Neural progenitor cell (in vitro differentiated cells): ENCODE results near the gene WNT9A. TPM values are rescaled to one million over a fixed set of nuclear protein-coding genes. Genes with fewer than 3 reads are reported as not detected.

Experiments
- DNase-seq: peaks from one replicate; pipeline ENCODE4 v3.0.0-alpha.2; 2016; ENCODE audit warnings: low spot score
- H2AFZ ChIP-seq: fragments of 200-600 bp; sonication (generic); replicated peaks from 2 replicates; pipeline ENCODE4 v1.6.1; 2016; ENCODE audit warnings: antibody characterized with exemption
- H3F3A ChIP-seq: fragments of 200-600 bp; sonication (generic); 2 replicates; pipeline ENCODE4 v1.6.1; 2016; ENCODE audit warnings: antibody characterized with exemption, low read depth
- H3K27ac ChIP-seq: fragments of 200-600 bp; sonication (generic); 2 replicates; pipeline ENCODE4 v1.5.1; 2016; ENCODE audit warnings: mild to moderate bottlenecking
- H3K27me3 ChIP-seq: fragments of 200-600 bp; sonication (generic); 2 replicates; pipeline ENCODE4 v1.6.1; 2016; ENCODE audit warnings: mild to moderate bottlenecking, moderate library complexity
- H3K36me3 ChIP-seq: fragments of 200-600 bp; sonication (generic); 2 replicates; pipeline ENCODE4 v1.5.1; 2016
- H3K4me1 ChIP-seq: fragments of 200-600 bp; sonication (generic); 2 replicates; pipeline ENCODE4 v1.6.1; 2016; ENCODE audit warnings: mixed run types
- H3K4me2 ChIP-seq: fragments of 200-600 bp; sonication (generic); 2 replicates; pipeline ENCODE4 v1.6.1; 2016
- H3K4me3 ChIP-seq: fragments of 200-600 bp; sonication (generic); 2 replicates; pipeline ENCODE4 v1.5.1; 2016
- H3K79me2 ChIP-seq: fragments of 200-600 bp; sonication (generic); 2 replicates; pipeline ENCODE4 v1.6.1; 2016; ENCODE audit warnings: low read depth
- H3K9ac ChIP-seq: fragments of 200-600 bp; sonication (generic); 2 replicates; pipeline ENCODE4 v1.6.1; 2016
- H3K9me3 ChIP-seq: fragments of 200-600 bp; sonication (generic); 2 replicates; pipeline ENCODE4 v1.5.1; 2016; ENCODE audit warnings: low read depth
- H4K20me1 ChIP-seq: fragments of 200-600 bp; sonication (generic); 2 replicates; pipeline ENCODE4 v1.6.1; 2016; ENCODE audit warnings: low read depth
- H3K27ac Mint-ChIP-seq: 3 replicates; pipeline ENCODE4 v1.8.0; 2021; ENCODE audit warnings: mixed read lengths
- H3K27me3 Mint-ChIP-seq: 2 replicates; pipeline ENCODE4 v1.8.0; 2022; ENCODE audit warnings: low read depth, mild to moderate bottlenecking, inconsistent platforms, moderate library complexity, mixed read lengths; ENCODE audit not compliant: insufficient read depth
- H3K36me3 Mint-ChIP-seq: 3 replicates; pipeline ENCODE4 v1.8.0; 2021; ENCODE audit warnings: mixed read lengths
- H3K4me1 Mint-ChIP-seq: 3 replicates; pipeline ENCODE4 v1.8.0; 2021; ENCODE audit warnings: mixed read lengths
- H3K4me3 Mint-ChIP-seq: 3 replicates; pipeline ENCODE4 v1.8.0; 2021; ENCODE audit warnings: mild to moderate bottlenecking, moderate library complexity, mixed read lengths
- H3K9me3 Mint-ChIP-seq: 3 replicates; pipeline ENCODE4 v1.8.0; 2020; ENCODE audit warnings: mixed read lengths
- CTCF ChIP-seq: fragments of 200-600 bp; sonication (generic); IDR thresholded peaks from 2 replicates; pipeline ENCODE4 v1.5.1; 2017; ENCODE audit warnings: antibody characterized with exemption, mild to moderate bottlenecking
- EZH2 ChIP-seq: fragments of 200-600 bp; sonication (generic); IDR thresholded peaks from 2 replicates; pipeline ENCODE4 v1.6.1; 2017; ENCODE audit warnings: antibody characterized with exemption, mild to moderate bottlenecking, moderate library complexity
- EZH2phosphoT487 ChIP-seq: fragments of 200-600 bp; sonication (generic); IDR thresholded peaks from 2 replicates; pipeline ENCODE4 v1.6.1; 2017; ENCODE audit warnings: antibody characterized with exemption
- total RNA-seq: library from RNA; depleted of rRNA; stranded (reverse); fragments of >200 nt; gene quantifications from 2 replicates; pipeline ENCODE4 v1.2.3, GENCODE V29; 2015; ENCODE audit warnings: low replicate concordance

WNT9A gene
- total RNA-seq, 1 donor from 2014 or later = 1.4 TPM

GRCh38 chr1:227903061-227903521, 44.6 kb downstream of the WNT9A start:
- no peak overlapping the region for H3K27ac Mint-ChIP-seq
- no peaks in the 10 kb centered on the region for H3K36me3 Mint-ChIP-seq
- DNase-seq = no peak
- Histone ChIP-seq H3K9me3 (no peaks in the 10 kb centered on the region), H3K4me2 (no peak overlapping the region), H3K36me3 (no peaks in the 10 kb centered on the region), H3K9ac (no peak overlapping the region), H2AFZ (no peak overlapping the region), H3F3A (no peaks in the 10 kb centered on the region), H3K4me1 (no peaks in the 10 kb centered on the region), H3K27me3 (no peaks in the 10 kb centered on the region), H3K79me2 (no peaks in the 10 kb centered on the region), H3K4me3 (no peak overlapping the region), H4K20me1 (no peaks in the 10 kb centered on the region), H3K27ac (no peak overlapping the region)
- no peaks in the 10 kb centered on the region for H3K9me3 Mint-ChIP-seq
- TF ChIP-seq EZH2 = no peak
- no peak for TF ChIP-seq CTCF
- no peak for TF ChIP-seq EZH2phosphoT487
- peaks cover 12% of the 10 kb centered on the region for H3K27me3 Mint-ChIP-seq
- peaks cover 11% of the 10 kb centered on the region for H3K4me1 Mint-ChIP-seq
- no peak overlapping the region for H3K4me3 Mint-ChIP-seq

GRCh38 chr1:227902641-227902990, 45.1 kb downstream of the WNT9A start:
- no peak overlapping the region for H3K4me2 ChIP-seq
- H3K36me3 ChIP-seq = no peaks in the 10 kb centered on the region
- no peak overlapping the region for H2AFZ ChIP-seq
- no peaks in the 10 kb centered on the region for H3K9me3 ChIP-seq
- no peak overlapping the region for H3K9ac ChIP-seq
- H3F3A ChIP-seq = no peaks in the 10 kb centered on the region
- H3K4me3 Mint-ChIP-seq = no peak overlapping the region
- no peak for DNase-seq
- H4K20me1 ChIP-seq = no peaks in the 10 kb centered on the region
- TF ChIP-seq CTCF (no peak), EZH2 (no peak), EZH2phosphoT487 (no peak)
- H3K9me3 Mint-ChIP-seq = no peaks in the 10 kb centered on the region
- no peak overlapping the region for H3K27ac Mint-ChIP-seq
- H3K27me3 ChIP-seq = no peaks in the 10 kb centered on the region
- no peak overlapping the region for H3K27ac ChIP-seq
- H3K27me3 Mint-ChIP-seq = peaks cover 12% of the 10 kb centered on the region
- H3K4me3 ChIP-seq = no peak overlapping the region
- peaks cover 9% of the 10 kb centered on the region for H3K4me1 Mint-ChIP-seq
- no peaks in the 10 kb centered on the region for H3K79me2 ChIP-seq
- H3K4me1 ChIP-seq = no peaks in the 10 kb centered on the region
- H3K36me3 Mint-ChIP-seq = no peaks in the 10 kb centered on the region

GRCh38 chr1:227901906-227902640, 45.7 kb downstream of the WNT9A start:
- peak overlapping the region; percentile 80 for H3K27ac Mint-ChIP-seq
- peak; percentile 41 for DNase-seq
- TF ChIP-seq CTCF (peak; percentile 34), EZH2 (no peak)
- Histone ChIP-seq H3K4me1 (no peaks in the 10 kb centered on the region), H3K4me3 (no peak overlapping the region), H3K27me3 (no peaks in the 10 kb centered on the region), H2AFZ (no peak overlapping the region), H3K27ac (no peak overlapping the region), H3K4me2 (no peak overlapping the region), H3K9me3 (no peaks in the 10 kb centered on the region), H3F3A (no peaks in the 10 kb centered on the region), H4K20me1 (no peaks in the 10 kb centered on the region), H3K9ac (no peak overlapping the region), H3K36me3 (no peaks in the 10 kb centered on the region), H3K79me2 (no peaks in the 10 kb centered on the region)
- H3K4me3 Mint-ChIP-seq = no peak overlapping the region
- H3K27me3 Mint-ChIP-seq = peaks cover 12% of the 10 kb centered on the region
- H3K4me1 Mint-ChIP-seq = peaks cover 6% of the 10 kb centered on the region
- H3K9me3 Mint-ChIP-seq = no peaks in the 10 kb centered on the region
- no peaks in the 10 kb centered on the region for H3K36me3 Mint-ChIP-seq
